IMR-90 (cell line): ENCODE results near the gene WNT7A.

Source experiments
- BHLHE40 ChIP-seq: fragments of 150-350 bp; IDR thresholded peaks from 2 replicates; pipeline ENCODE4 v1.6.1; 2016; ENCODE audit warnings: mild to moderate bottlenecking, low read depth, low read length
- CEBPB ChIP-seq: IDR thresholded peaks from 2 replicates; pipeline ENCODE4 v1.6.1; 2012; ENCODE audit warnings: low read depth, low read length, improper control_type of control experiment
- MAFK ChIP-seq: IDR thresholded peaks from 2 replicates; pipeline ENCODE4 v1.6.1; 2012; ENCODE audit warnings: low read depth, low read length, improper control_type of control experiment
- MAZ ChIP-seq: IDR thresholded peaks from 2 replicates; pipeline ENCODE4 v1.6.1; 2012; ENCODE audit warnings: low read depth, mild to moderate bottlenecking, low read length, improper control_type of control experiment, moderate library complexity, borderline replicate concordance
- POLR2A ChIP-seq: IDR thresholded peaks from 2 replicates; pipeline ENCODE4 v1.6.1; 2012; ENCODE audit warnings: mild to moderate bottlenecking, low read depth, low read length
- RAD21 ChIP-seq: IDR thresholded peaks from 2 replicates; pipeline ENCODE4 v1.6.1; 2012; ENCODE audit warnings: low read length, improper control_type of control experiment
- RCOR1 ChIP-seq: IDR thresholded peaks from 2 replicates; pipeline ENCODE4 v1.6.1; 2012; ENCODE audit warnings: mild to moderate bottlenecking, low read length, improper control_type of control experiment; ENCODE audit not compliant: insufficient replicate concordance
- RFX5 ChIP-seq: IDR thresholded peaks from 2 replicates; pipeline ENCODE4 v1.8.0; 2012; ENCODE audit warnings: low read depth, mild to moderate bottlenecking, low read length, moderate library complexity
- SMC3 ChIP-seq: fragments of 150-350 bp; IDR thresholded peaks from 2 replicates; pipeline ENCODE4 v1.6.1; 2016; ENCODE audit warnings: low read depth, mild to moderate bottlenecking, antibody characterized with exemption, low read length, moderate library complexity
- TF ChIP-seq, protein P1 (sequence below): conservative IDR thresholded peaks from 2 replicates; pipeline ENCODE4 v1.5.1; 2012; ENCODE audit warnings: mild to moderate bottlenecking, low read depth, low read length, improper control_type of control experiment
- TF ChIP-seq, protein P2 (sequence below): fragments of 150-350 bp; IDR thresholded peaks from 2 replicates; pipeline ENCODE4 v1.6.1; 2017; ENCODE audit warnings: mild to moderate bottlenecking, antibody characterized with exemption, low read length, low read depth
- TF ChIP-seq, protein P3 (sequence below): fragments of 150-350 bp; IDR thresholded peaks from 2 replicates; pipeline ENCODE4 v1.6.1; 2016; ENCODE audit warnings: low read depth, mild to moderate bottlenecking, low read length, moderate library complexity, borderline replicate concordance

GRCh38 chr3:13869761-13870343 lies 10.0 kb downstream of the WNT7A start:
- TF ChIP-seq RFX5 (no peak), POLR2A (no peak), SMC3 (no peak), MAFK (no peak), RCOR1 (no peak), RAD21 (no peak), BHLHE40 (no peak), CEBPB (no peak), MAZ (no peak)
- TF ChIP-seq, protein P1, sequence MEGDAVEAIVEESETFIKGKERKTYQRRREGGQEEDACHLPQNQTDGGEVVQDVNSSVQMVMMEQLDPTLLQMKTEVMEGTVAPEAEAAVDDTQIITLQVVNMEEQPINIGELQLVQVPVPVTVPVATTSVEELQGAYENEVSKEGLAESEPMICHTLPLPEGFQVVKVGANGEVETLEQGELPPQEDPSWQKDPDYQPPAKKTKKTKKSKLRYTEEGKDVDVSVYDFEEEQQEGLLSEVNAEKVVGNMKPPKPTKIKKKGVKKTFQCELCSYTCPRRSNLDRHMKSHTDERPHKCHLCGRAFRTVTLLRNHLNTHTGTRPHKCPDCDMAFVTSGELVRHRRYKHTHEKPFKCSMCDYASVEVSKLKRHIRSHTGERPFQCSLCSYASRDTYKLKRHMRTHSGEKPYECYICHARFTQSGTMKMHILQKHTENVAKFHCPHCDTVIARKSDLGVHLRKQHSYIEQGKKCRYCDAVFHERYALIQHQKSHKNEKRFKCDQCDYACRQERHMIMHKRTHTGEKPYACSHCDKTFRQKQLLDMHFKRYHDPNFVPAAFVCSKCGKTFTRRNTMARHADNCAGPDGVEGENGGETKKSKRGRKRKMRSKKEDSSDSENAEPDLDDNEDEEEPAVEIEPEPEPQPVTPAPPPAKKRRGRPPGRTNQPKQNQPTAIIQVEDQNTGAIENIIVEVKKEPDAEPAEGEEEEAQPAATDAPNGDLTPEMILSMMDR: no peak
- TF ChIP-seq, protein P2, sequence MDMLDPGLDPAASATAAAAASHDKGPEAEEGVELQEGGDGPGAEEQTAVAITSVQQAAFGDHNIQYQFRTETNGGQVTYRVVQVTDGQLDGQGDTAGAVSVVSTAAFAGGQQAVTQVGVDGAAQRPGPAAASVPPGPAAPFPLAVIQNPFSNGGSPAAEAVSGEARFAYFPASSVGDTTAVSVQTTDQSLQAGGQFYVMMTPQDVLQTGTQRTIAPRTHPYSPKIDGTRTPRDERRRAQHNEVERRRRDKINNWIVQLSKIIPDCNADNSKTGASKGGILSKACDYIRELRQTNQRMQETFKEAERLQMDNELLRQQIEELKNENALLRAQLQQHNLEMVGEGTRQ: no peak
- TF ChIP-seq, protein P3, sequence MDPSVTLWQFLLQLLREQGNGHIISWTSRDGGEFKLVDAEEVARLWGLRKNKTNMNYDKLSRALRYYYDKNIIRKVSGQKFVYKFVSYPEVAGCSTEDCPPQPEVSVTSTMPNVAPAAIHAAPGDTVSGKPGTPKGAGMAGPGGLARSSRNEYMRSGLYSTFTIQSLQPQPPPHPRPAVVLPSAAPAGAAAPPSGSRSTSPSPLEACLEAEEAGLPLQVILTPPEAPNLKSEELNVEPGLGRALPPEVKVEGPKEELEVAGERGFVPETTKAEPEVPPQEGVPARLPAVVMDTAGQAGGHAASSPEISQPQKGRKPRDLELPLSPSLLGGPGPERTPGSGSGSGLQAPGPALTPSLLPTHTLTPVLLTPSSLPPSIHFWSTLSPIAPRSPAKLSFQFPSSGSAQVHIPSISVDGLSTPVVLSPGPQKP: no peak
